Gastrocnemius medialis (tissue), 4 donors: ENCODE results near the gene ATP6V0D1. TPM values are rescaled to one million over a fixed set of nuclear protein-coding genes. Genes with fewer than 3 reads are reported as not detected.
A peak's percentile ranks its signal among the peaks of the same experiment; 100 is the strongest.

ENCODE experiments used
- ATAC-seq, 2 donors: fragments of 150-250 bp; one replicate each; pipeline ENCODE4 v1.9.1; 2016
- DNase-seq, 2 donors: peaks; one replicate each; pipeline ENCODE4 v3.0.0-alpha.2; 2019
- H3K27ac ChIP-seq, 4 donors: fragments of 200-600 bp; sonication (generic); 1 replicate in 1 of 4; 2 replicates in 3 of 4; pipeline ENCODE4 v1.5.1; 2016 to 2018; ENCODE audit warnings: mild to moderate bottlenecking in 2 of 4, moderate library complexity in 1 of 4
- H3K27me3 ChIP-seq, 3 donors: fragments of 200-600 bp; sonication (generic) in 2 of 3; 1 replicate in 1 of 3; 2 replicates in 2 of 3; pipeline versions ENCODE4 v1.5.1 to v1.6.0; 2016 to 2019; ENCODE audit warnings: mild to moderate bottlenecking in 1 of 3, moderate library complexity in 1 of 3
- H3K36me3 ChIP-seq, 2 donors: fragments of 200-600 bp; sonication (generic) in 1 of 2; one replicate each; pipeline ENCODE4 v1.5.1; 2017 to 2018
- H3K4me1 ChIP-seq, 2 donors: fragments of 200-600 bp; sonication (generic) in 1 of 2; one replicate each; pipeline ENCODE4 v1.5.1; 2016 to 2017; ENCODE audit warnings: mild to moderate bottlenecking in 2 of 2
- H3K4me3 ChIP-seq, 4 donors: fragments of 200-600 bp; sonication (generic) in 3 of 4; 1 replicate in 1 of 4; 2 replicates in 3 of 4; pipeline ENCODE4 v1.5.1; 2016 to 2019; ENCODE audit warnings: mild to moderate bottlenecking in 2 of 4
- H3K9me3 ChIP-seq, 3 donors: fragments of 200-600 bp; sonication (generic) in 2 of 3; 1 replicate in 1 of 3; 2 replicates in 2 of 3; pipeline ENCODE4 v1.5.1; 2016 to 2019
- POLR2A ChIP-seq, 2 donors: fragments of 450-650 bp; IDR thresholded peaks; one replicate each; pipeline ENCODE4 v1.6.1; 2017; ENCODE audit warnings: antibody characterized with exemption in 2 of 2, mild to moderate bottlenecking in 2 of 2, moderate library complexity in 2 of 2
- in situ Hi-C, 4 donors: fragments of 200-750 bp; cut with MboI; loops; one replicate each; pipeline versions ENCODE4 v1.15.0 to v1.8.0; 2017; ENCODE audit warnings: low sequenced_read_pairs in 4 of 4
- intact Hi-C: fragments of 100-400 bp; cut with DNase I; formaldehyde crosslinking; loops from one replicate; pipeline ENCODE4 v1.15.1; 2023; ENCODE audit warnings: low total_unique reads
- total RNA-seq, 4 donors: library from RNA; depleted of rRNA; stranded (reverse); fragments of >200 nt; gene quantifications; one replicate each; pipeline versions ENCODE4 v1.1.0 to v1.2.3, GENCODE V29; 2016
- TF ChIP-seq, protein P1 (sequence below), 5 experiments: fragments of 450-650 bp in 3 of 5; fragments of 200-600 bp in 2 of 5; sonication (generic) in 2 of 5; IDR thresholded peaks in 4 of 5; conservative IDR thresholded peaks in 1 of 5; 1 replicate in 4 of 5; 2 replicates in 1 of 5; pipeline ENCODE4 v1.5.1; 2016 to 2019; ENCODE audit warnings: antibody characterized with exemption in 5 of 5, mild to moderate bottlenecking in 3 of 5, moderate library complexity in 3 of 5

The ATP6V0D1 gene
- total RNA-seq, 4 donors from 2014 or later: 117 to 211 (median 157) TPM

DNA sequence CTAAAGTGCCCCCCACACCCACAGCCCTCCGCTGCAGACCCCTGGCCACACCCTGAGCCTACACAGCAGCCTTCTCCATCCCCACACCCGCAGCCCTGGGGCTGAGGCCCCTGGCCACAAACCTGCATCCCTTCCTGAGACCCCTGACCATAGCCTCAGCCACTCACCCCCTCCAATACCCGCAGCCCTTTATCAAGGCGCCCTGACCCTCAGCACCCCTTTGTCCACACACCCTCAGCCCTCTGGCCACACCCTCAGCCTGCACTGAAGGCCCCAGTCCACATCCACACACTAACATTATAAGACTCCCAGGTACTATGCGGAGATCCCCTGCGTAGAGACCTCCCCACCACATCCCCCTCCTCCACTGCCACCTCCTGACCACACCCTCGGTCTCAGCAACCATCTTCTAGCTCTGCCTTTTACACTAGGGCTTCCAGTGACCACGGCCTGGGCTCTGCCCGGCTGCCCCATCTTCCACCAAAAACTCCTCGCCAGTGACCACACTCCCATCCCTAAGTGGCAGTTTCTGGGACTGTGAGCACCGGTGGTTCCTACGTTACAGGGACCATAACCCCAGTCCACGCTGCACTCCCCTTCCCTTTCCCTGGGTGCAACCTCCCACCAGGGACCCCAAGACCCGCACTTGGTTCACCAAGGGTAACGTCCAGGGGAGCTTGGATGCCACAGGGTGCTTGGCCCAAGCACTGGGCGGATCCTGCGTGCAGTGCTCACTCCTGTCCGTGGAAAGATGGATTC lies 88.5 kb downstream of the ATP6V0D1 start:
- peak overlapping the region; percentile 66 to 85 (median 75) for H3K27ac ChIP-seq
- no peaks in the 10 kb centered on the region for H3K27me3 ChIP-seq
- H3K9me3 ChIP-seq: no peaks in the 10 kb centered on the region
- intact Hi-C loops: loop anchor here (2.0 kb wide), 1 partner anchor 16 kb away; no protein-coding TSS in a partner anchor
- TF ChIP-seq, protein P1, sequence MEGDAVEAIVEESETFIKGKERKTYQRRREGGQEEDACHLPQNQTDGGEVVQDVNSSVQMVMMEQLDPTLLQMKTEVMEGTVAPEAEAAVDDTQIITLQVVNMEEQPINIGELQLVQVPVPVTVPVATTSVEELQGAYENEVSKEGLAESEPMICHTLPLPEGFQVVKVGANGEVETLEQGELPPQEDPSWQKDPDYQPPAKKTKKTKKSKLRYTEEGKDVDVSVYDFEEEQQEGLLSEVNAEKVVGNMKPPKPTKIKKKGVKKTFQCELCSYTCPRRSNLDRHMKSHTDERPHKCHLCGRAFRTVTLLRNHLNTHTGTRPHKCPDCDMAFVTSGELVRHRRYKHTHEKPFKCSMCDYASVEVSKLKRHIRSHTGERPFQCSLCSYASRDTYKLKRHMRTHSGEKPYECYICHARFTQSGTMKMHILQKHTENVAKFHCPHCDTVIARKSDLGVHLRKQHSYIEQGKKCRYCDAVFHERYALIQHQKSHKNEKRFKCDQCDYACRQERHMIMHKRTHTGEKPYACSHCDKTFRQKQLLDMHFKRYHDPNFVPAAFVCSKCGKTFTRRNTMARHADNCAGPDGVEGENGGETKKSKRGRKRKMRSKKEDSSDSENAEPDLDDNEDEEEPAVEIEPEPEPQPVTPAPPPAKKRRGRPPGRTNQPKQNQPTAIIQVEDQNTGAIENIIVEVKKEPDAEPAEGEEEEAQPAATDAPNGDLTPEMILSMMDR (IDR thresholded peaks at IDR 0.05 in 4 of 5, conservative IDR thresholded peaks at IDR 0.05 in 1 of 5): no peak
- no peak for TF ChIP-seq POLR2A (IDR thresholded peaks at IDR 0.05)
- H3K4me3 ChIP-seq: peak overlapping the region; percentile 52 to 60 (median 57)
- DNase-seq: no peak
- H3K4me1 ChIP-seq: peaks cover 54 to 67% of the 10 kb centered on the region in 2 donors
- in situ Hi-C loops: no loop called here
- no peak for ATAC-seq
- no peaks in the 10 kb centered on the region for H3K36me3 ChIP-seq

DNA sequence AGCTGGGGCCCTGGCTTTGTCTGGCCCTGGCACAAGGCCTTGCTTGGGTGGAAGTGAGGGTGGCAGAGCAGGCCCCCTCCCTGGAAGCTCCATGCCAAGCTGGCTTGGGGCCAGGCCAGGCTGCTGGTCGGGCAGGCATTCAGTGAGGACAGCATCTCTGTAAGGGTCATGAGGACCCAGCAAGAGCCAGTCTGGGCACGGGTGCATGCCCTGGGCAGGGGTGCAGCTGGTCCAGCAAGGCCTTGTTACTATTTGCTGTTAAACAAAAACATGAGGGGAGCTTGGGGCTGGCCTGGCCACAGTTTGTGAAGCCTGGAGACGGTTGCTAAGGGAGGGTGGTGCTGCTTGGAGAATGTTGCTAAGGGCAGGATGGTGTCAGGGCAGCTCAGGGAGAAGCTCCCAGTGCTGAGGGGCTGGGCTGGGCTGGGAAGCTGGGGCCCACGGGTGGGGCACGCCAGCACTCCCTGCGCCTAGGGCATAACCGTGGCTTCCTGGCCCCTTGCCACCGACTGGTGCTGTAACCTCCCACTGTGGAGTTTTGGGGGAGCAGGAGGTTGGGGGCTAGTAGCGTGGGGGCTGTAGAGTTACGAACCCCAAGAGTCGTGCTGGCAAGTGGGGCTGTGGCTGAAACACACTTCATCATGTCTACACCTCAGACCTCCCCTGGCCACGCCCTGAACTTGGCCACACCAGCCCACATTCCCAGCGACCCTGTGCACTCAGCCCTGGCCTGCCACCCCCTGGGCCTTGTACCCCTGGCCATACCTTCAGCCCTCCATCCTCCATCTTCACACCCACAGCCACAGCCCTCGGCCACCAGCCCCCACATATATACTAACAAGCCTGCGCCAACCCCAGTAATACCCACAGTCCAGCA lies 89.3 kb downstream of the ATP6V0D1 start:
- Histone ChIP-seq H3K27ac (peak overlapping the region; percentile 66 to 85 (median 75)), H3K9me3 (no peaks in the 10 kb centered on the region), H3K4me1 (peaks cover 49 to 59% of the 10 kb centered on the region in 2 donors), H3K4me3 (peak overlapping the region in 1 of 4 donors; percentile 52), H3K27me3 (no peaks in the 10 kb centered on the region), H3K36me3 (no peaks in the 10 kb centered on the region)
- in situ Hi-C loops: no loop called here
- DNase-seq: no peak
- no peak for ATAC-seq
- TF ChIP-seq, protein P1 (IDR thresholded peaks at IDR 0.05 in 4 of 5, conservative IDR thresholded peaks at IDR 0.05 in 1 of 5): no peak
- no peak for TF ChIP-seq POLR2A (IDR thresholded peaks at IDR 0.05)
- intact Hi-C loops: loop anchor here (2.0 kb wide), 1 partner anchor 15 kb away; no protein-coding TSS in a partner anchor

DNA sequence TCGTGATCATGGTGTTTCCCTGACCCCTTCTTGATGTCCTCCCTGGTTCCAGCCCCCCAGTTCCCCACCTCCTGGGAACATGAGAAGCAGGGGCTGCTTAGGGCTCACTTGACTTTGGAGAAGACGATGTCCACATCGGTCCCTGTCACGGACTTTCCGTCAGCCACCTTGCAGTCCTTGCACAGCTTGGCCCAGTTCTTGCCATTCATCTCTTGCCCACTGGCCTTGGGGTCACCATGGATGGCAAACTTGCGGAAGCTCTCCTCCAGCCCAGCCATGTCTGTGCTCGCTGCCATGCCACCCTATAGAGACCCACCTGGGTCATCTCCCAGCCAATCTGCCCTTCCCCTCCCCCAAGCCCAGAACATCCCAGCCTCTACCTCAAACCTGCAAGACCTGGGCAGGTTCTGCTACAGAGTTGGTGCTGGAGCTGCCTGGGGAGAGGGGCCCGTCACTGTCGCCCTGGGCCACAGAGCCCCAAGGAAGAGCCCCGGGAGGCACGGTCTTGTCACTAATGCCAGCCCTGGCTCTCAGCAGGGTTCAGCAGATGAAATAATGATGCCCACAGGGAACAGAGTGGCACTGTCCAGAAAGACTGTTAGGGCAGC lies 90.0 kb downstream of the ATP6V0D1 start:
- Histone ChIP-seq H3K27ac (peak overlapping the region in 3 of 4 donors; percentile 2 to 85 (median 66)), H3K4me3 (no peak overlapping the region), H3K36me3 (no peaks in the 10 kb centered on the region), H3K27me3 (no peaks in the 10 kb centered on the region), H3K9me3 (no peaks in the 10 kb centered on the region), H3K4me1 (peaks cover 42 to 52% of the 10 kb centered on the region in 2 donors)
- no peak for TF ChIP-seq POLR2A (IDR thresholded peaks at IDR 0.05)
- TF ChIP-seq, protein P1 (IDR thresholded peaks at IDR 0.05 in 4 of 5, conservative IDR thresholded peaks at IDR 0.05 in 1 of 5): no peak
- in situ Hi-C loops: no loop called here
- intact Hi-C loops: no loop called here
- DNase-seq (no peak), ATAC-seq (no peak)

DNA sequence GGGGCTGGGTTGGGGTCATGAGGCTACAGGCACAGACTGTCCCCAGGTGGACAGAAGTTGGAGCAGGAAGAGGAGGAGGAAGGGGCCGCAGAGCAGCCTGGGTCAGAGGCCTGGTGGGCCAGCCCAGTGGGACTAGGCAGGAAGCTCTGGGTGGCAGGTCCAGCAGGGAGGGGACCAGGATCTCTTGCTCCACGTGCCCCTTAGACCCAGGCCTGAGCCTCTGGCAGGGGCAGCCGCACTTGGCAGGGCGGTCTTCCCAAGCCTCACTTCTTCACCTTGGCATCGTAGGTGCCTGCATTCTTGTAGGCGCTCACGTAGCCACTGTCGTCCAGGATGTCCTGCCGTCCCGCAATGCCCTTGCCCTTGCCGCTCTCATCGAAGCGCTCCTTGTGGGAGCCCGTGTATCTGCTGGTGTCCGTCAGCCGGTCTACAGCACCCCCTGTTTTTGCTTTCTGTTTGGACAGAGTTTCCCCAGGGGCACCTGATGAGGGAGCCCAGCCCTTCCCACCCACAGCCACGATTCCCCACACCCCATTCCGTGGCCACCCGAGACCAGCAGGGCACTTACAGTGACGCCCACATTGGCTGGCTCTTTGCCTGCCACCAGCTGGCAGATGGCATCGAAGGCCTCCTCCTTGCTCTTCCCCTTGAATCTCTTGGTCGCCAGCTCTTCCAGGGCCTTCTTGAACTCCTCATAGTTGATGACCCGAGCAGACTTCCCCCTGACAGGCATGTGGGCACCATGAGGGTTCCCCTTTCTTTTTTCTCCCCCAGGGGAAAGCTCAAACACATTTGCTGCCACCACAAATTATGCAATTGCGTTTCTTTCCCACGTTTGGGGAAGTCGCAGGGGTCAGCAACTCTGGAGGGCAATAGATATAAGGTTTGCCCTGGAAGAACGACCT lies 90.8 kb downstream of the ATP6V0D1 start:
- peaks cover 38 to 45% of the 10 kb centered on the region in 2 donors for H3K4me1 ChIP-seq
- H3K9me3 ChIP-seq: no peaks in the 10 kb centered on the region
- peak overlapping the region; percentile 46 to 85 (median 62) for H3K27ac ChIP-seq
- in situ Hi-C loops (no loop called here), intact Hi-C loops (no loop called here)
- DNase-seq: peak in 1 of 2 donors; percentile 48
- H3K4me3 ChIP-seq: no peak overlapping the region
- TF ChIP-seq POLR2A (IDR thresholded peaks at IDR 0.05): no peak
- TF ChIP-seq, protein P1 (IDR thresholded peaks at IDR 0.05 in 4 of 5, conservative IDR thresholded peaks at IDR 0.05 in 1 of 5): no peak
- ATAC-seq: no peak
- no peaks in the 10 kb centered on the region for H3K36me3 ChIP-seq
- no peaks in the 10 kb centered on the region for H3K27me3 ChIP-seq
